PC-9 (cell line): Measurements from ENCODE around the gene NFKB1. TPM values are rescaled to one million over a fixed set of nuclear protein-coding genes. Genes with fewer than 3 reads are reported as not detected.

Experiments used
- BruUV-seq: library from RNA; stranded (reverse); fragments of 400-500 nt; replicated peaks from 2 replicates; lab custom pipeline; 2021; lab: Mats Ljungman, UMichigan
- CTCF ChIA-PET: fragments of 300-600 bp; sonication (Branson Sonifier 250); formaldehyde crosslinking; loops from one replicate; lab custom pipeline; 2022; ENCODE audit warnings: antibody characterized with exemption; lab: Charles Lee
- POLR2A ChIA-PET: fragments of 300-600 bp; sonication (Branson Sonifier 250); formaldehyde crosslinking; loops from one replicate; lab custom pipeline; 2022; ENCODE audit warnings: antibody characterized with exemption; ENCODE audit not compliant: unreplicated experiment; lab: Charles Lee
- DNase-seq, 2 experiments: peaks; one replicate each; pipeline versions ENCODE4 v3.0.0 to v3.0.0-alpha.2; 2015 to 2022; ENCODE audit warnings: mixed read lengths in 1 of 2
- H2AFZ ChIP-seq: fragments of 200-600 bp; sonication (generic); 2 replicates; pipeline ENCODE4 v1.8.1; 2017; ENCODE audit warnings: antibody characterized with exemption
- H3F3A ChIP-seq: fragments of 200-600 bp; sonication (generic); 2 replicates; pipeline ENCODE4 v1.8.1; 2017; ENCODE audit warnings: antibody characterized with exemption, mild to moderate bottlenecking, low read depth; ENCODE audit not compliant: insufficient read depth
- H3K27ac ChIP-seq: fragments of 200-600 bp; sonication (generic); 2 replicates; pipeline ENCODE4 v1.6.1; 2016; ENCODE audit warnings: mixed run types
- H3K27me3 ChIP-seq: fragments of 200-600 bp; sonication (generic); 2 replicates; pipeline ENCODE4 v1.6.1; 2016; ENCODE audit warnings: low read depth, mixed run types; ENCODE audit not compliant: insufficient read depth
- H3K36me3 ChIP-seq: fragments of 200-600 bp; sonication (generic); 2 replicates; pipeline ENCODE4 v1.6.1; 2016; ENCODE audit warnings: low read depth, mixed run types
- H3K4me1 ChIP-seq: fragments of 200-600 bp; sonication (generic); replicated peaks from 2 replicates; pipeline ENCODE4 v1.6.1; 2016; ENCODE audit warnings: mixed run types; ENCODE audit not compliant: insufficient read depth
- H3K4me2 ChIP-seq: fragments of 200-600 bp; sonication (generic); 2 replicates; pipeline ENCODE4 v1.6.1; 2017; ENCODE audit warnings: mixed run types
- H3K4me3 ChIP-seq: fragments of 200-600 bp; sonication (generic); 2 replicates; pipeline ENCODE4 v1.6.1; 2016; ENCODE audit warnings: mixed run types
- H3K79me2 ChIP-seq: fragments of 200-600 bp; sonication (generic); 2 replicates; pipeline ENCODE4 v1.6.1; 2017; ENCODE audit warnings: low read depth, mixed run types
- H3K9me2 ChIP-seq: fragments of 200-600 bp; sonication (generic); 2 replicates; pipeline ENCODE4 v1.8.1; 2017; ENCODE audit warnings: mild to moderate bottlenecking; ENCODE audit not compliant: insufficient read depth
- H3K9me3 ChIP-seq: fragments of 200-600 bp; sonication (generic); 2 replicates; pipeline ENCODE4 v1.8.1; 2016; ENCODE audit warnings: low read depth; ENCODE audit not compliant: insufficient read depth
- H4K20me1 ChIP-seq: fragments of 200-600 bp; sonication (generic); 2 replicates; pipeline ENCODE4 v1.8.1; 2017; ENCODE audit not compliant: insufficient read depth
- EZH2 ChIP-seq: fragments of 200-600 bp; sonication (generic); IDR thresholded peaks from 2 replicates; pipeline ENCODE4 v1.8.0; 2017; ENCODE audit warnings: antibody characterized with exemption, low read depth
- intact Hi-C: fragments of 100-400 bp; cut with micrococcal nuclease; formaldehyde crosslinking; loops from one replicate; pipeline ENCODE4 v1.10.0; 2022; ENCODE audit not compliant: unreplicated experiment
- total RNA-seq: library from RNA; stranded (reverse); gene quantifications from 2 replicates; pipeline ENCODE4 v1.2.3, GENCODE V29; 2021
- TF ChIP-seq, protein P1 (sequence below): fragments of 200-600 bp; sonication (generic); conservative IDR thresholded peaks from 2 replicates; pipeline ENCODE4 v1.6.1; 2017; ENCODE audit warnings: mixed run types, antibody characterized with exemption, mild to moderate bottlenecking, moderate library complexity

The NFKB1 gene
- total RNA-seq, 1 experiment from 2014 or later = 11.6 TPM

DNA sequence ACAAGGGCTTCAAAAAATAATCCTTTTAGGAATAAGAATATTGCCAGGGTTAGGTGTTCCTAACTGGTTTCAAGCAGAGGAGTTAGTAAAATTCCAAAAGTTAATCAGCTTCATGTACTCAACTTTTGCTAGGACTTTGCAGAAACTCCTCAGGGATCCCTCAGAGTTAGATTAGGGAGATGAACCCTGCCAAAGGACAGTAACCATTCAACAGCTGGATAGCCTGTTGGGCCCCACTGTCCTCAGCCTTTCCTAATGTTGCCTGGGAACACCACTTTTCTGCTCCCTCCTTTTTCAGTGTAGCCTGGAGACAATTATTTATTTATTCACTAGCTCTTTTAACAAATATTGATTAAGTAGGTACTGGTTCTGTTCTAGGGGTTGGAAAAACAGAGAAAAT is 53.8 kb downstream of the NFKB1 start:
- H3K4me3 ChIP-seq = no peak overlapping the region
- no peaks in the 10 kb centered on the region for H3K36me3 ChIP-seq
- ChIA-PET POLR2A (no interaction called here), CTCF (no interaction called here)
- no peaks in the 10 kb centered on the region for H3K4me1 ChIP-seq
- no peaks in the 10 kb centered on the region for H3K27me3 ChIP-seq
- no peaks in the 10 kb centered on the region for H3K9me3 ChIP-seq
- DNase-seq = no peak
- no peak overlapping the region for H2AFZ ChIP-seq
- no peaks in the 10 kb centered on the region for H3K79me2 ChIP-seq
- H3K27ac ChIP-seq = no peak overlapping the region
- intact Hi-C loops = no loop called here
- BruUV-seq = no TSS peak
- H3K9me2 ChIP-seq = no peaks in the 10 kb centered on the region
- TF ChIP-seq, protein P1, sequence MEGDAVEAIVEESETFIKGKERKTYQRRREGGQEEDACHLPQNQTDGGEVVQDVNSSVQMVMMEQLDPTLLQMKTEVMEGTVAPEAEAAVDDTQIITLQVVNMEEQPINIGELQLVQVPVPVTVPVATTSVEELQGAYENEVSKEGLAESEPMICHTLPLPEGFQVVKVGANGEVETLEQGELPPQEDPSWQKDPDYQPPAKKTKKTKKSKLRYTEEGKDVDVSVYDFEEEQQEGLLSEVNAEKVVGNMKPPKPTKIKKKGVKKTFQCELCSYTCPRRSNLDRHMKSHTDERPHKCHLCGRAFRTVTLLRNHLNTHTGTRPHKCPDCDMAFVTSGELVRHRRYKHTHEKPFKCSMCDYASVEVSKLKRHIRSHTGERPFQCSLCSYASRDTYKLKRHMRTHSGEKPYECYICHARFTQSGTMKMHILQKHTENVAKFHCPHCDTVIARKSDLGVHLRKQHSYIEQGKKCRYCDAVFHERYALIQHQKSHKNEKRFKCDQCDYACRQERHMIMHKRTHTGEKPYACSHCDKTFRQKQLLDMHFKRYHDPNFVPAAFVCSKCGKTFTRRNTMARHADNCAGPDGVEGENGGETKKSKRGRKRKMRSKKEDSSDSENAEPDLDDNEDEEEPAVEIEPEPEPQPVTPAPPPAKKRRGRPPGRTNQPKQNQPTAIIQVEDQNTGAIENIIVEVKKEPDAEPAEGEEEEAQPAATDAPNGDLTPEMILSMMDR = no peak
- no peak for TF ChIP-seq EZH2
- H4K20me1 ChIP-seq = no peaks in the 10 kb centered on the region
- H3F3A ChIP-seq = no peaks in the 10 kb centered on the region
- H3K4me2 ChIP-seq = no peak overlapping the region

DNA sequence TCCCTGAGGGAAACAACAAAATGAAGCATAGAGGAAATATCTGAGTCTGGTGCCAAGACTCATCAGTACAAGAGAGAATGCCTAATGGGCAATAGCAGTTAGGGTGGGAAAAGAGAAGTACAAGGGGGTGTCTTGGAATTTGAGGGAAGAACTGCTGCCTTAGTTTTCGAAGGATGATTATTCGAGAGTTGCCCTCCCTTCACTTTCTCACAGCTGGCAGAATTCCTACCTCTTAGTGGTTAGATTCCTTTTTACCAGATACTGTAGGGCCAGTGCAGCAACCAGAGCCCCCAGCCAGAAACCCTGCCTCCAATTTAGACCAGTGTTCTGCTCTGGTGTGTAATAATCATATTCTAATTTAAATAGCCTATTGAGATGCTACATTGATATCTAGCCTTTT is 56.5 kb downstream of the NFKB1 start:
- no TSS peak for BruUV-seq
- Histone ChIP-seq H3K27ac (no peak overlapping the region), H3K4me1 (no peaks in the 10 kb centered on the region), H2AFZ (no peak overlapping the region), H4K20me1 (no peaks in the 10 kb centered on the region), H3F3A (no peaks in the 10 kb centered on the region), H3K4me2 (no peak overlapping the region), H3K9me2 (no peaks in the 10 kb centered on the region), H3K27me3 (no peaks in the 10 kb centered on the region), H3K4me3 (no peak overlapping the region), H3K9me3 (no peaks in the 10 kb centered on the region), H3K36me3 (no peaks in the 10 kb centered on the region), H3K79me2 (no peaks in the 10 kb centered on the region)
- ChIA-PET CTCF (no interaction called here), POLR2A (no interaction called here)
- no peak for DNase-seq
- TF ChIP-seq, protein P1 = no peak
- TF ChIP-seq EZH2 = no peak
- intact Hi-C loops = no loop called here

- H3F3A ChIP-seq = no peaks in the 10 kb centered on the region
- intact Hi-C loops = no loop called here
- H3K79me2 ChIP-seq = no peaks in the 10 kb centered on the region
- H4K20me1 ChIP-seq = no peaks in the 10 kb centered on the region
- H3K4me1 ChIP-seq = no peaks in the 10 kb centered on the region
- DNase-seq = no peak
- no peaks in the 10 kb centered on the region for H3K36me3 ChIP-seq
- CTCF ChIA-PET = interaction anchor here (0.6 kb wide), 1 partner anchor 239 kb away, joined by 5 read pairs; no protein-coding TSS in a partner anchor
- H3K4me2 ChIP-seq = no peak overlapping the region
- POLR2A ChIA-PET = no interaction called here
- TF ChIP-seq, protein P1 = no peak
- no peak for TF ChIP-seq EZH2
- no peaks in the 10 kb centered on the region for H3K9me3 ChIP-seq
- H3K27me3 ChIP-seq = no peaks in the 10 kb centered on the region
- H3K4me3 ChIP-seq = no peak overlapping the region
- no peak overlapping the region for H2AFZ ChIP-seq
- BruUV-seq = no TSS peak
- no peaks in the 10 kb centered on the region for H3K9me2 ChIP-seq
- no peak overlapping the region for H3K27ac ChIP-seq
These were observed 59.0 kb downstream of the NFKB1 start for GRCh38 chr4:102560115-102560514.
